NCI-H1092 treated with DMSO at 0.1 percent for 48 hours (cell line): ENCODE measurements around the gene NHLH1.
A peak's percentile ranks its signal among the peaks of the same experiment; 100 is the strongest.
"Not testable (repeated sequence)": the region's sequence is repeated elsewhere in the genome, so short reads cannot be mapped to it uniquely, and the experiment has no call there.

Experiments
- DNase-seq: peaks from one replicate; lab custom pipeline; 2025; lab: John Stamatoyannopoulos, UW

The NHLH1 gene

DNA sequence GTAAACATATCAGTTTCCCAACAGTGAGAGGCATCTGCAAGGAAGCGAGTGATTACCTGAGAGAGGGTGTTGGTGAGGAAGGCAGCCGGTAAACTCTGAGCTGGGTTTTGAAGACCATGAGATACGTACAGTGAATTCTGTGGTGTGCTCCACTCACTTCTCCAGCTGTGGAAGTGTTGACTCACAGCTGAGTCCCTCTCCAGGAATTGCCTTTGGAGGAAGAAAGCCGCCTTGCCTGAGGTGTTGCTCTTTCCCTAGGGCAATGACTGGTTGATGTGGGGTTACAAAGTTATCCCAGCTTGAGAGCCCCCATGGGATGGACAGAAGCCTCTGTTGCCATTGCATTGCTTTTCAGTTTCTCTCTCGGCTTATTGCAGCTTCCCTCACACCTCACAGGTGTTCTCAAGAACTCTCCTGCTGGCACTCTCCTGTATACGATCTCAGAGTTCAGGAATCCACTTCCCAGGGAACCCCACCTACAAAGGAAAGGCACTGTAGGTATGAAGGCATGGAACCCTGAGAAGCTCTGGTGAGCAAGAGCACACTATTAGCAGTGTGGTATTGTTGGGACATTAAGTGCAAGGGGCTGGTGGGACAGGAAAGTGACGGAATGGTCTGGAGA lies 10.8 kb downstream of the NHLH1 start:
- DNase-seq = no peak

DNA sequence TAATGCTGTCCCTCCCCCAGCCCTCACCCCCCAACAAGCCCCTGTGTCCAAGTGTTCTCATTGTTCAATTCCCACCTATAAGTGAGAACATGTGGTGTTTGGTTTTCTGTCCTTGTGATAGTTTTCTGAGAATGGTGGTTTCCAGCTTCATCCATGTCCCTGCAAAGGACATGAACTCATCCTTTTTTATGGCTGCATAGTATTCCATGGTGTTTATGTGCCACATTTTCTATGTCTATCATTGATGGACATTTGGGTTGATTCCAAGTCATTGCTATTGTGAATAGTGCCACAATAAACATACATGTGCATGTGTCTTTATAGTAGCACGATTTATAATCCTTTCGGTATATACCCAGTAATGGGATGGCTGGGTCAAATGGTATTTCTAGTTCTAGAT lies 17.9 kb downstream of the NHLH1 start:
- not testable (repeated sequence) for DNase-seq

DNA sequence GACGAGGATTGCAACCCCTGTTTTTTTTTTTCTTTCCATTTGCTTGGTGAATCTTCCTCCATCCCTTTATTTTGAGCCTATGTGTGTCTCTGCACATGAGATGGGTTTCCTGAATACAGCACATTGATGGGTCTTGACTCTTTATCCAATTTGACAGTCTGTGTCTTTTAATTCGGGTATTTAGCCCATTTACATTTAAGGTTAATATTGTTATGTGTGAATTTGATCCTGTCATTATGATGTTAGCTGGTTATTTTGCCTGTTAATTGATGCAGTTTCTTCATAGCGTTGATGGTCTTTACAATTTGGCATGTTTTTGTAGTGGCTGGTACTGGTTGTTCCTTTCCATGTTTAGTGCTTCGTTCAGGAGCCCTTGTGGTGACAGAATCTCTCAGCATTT lies 21.5 kb downstream of the NHLH1 start:
- DNase-seq = not testable (repeated sequence)

DNA sequence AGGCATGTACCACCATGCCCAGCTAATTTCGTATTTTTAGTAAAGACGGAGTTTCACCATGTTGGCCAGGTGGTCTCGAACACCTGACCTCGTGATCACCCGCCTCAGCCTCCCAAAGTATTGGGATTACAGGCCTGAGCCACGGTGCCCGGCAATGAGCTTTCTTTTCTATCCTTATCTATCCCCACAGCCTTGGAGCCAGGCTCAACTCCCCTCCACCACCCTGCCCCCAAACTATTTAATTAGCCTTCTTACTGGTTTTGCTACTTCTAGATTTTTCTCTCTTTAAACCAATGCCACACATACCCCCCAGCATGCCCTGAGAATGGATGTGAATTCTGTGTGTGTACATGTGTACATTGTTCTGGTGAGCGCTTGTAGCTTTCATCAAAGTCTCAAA lies 27.8 kb downstream of the NHLH1 start:
- DNase-seq = no peak

DNA sequence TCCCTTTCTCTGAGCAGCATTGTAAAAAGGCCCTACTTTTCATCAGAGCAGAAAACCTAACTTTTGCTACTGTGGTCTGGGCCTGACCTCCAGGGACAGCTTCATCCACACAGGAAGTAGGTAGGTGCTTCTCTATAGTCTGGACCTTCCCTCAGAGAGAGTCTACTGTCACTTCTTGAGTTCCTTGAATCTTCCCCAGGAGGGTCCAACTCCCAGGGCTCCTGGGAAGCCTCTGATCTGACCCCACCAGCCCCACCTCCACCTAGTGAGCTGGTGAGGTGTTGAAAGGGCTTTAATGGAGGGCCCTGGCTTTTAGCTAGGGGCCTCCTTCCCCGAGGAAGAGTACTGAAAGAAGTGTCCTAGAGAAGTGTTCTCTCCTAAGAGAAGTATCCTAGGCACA lies 30.8 kb downstream of the NHLH1 start:
- DNase-seq = no peak

DNA sequence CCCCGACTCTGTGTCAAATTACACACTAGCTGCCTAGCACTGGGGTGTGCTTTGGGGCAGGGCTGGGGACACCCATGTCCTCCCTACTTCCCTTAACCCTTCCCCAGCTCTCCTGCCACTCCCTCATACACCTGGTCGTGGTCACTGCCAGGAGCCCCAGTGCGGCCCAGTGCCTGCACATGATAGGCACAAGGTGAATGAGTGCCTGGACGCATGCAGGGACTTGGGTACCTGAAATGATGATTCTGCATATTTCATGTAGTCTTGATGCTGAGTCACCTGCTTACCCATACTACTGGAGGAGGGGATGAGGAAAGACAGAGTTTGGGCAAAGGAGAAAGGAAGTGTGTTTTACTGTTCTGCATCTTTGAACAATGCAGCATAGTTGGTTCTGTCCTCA lies 32.0 kb downstream of the NHLH1 start:
- no peak for DNase-seq

DNA sequence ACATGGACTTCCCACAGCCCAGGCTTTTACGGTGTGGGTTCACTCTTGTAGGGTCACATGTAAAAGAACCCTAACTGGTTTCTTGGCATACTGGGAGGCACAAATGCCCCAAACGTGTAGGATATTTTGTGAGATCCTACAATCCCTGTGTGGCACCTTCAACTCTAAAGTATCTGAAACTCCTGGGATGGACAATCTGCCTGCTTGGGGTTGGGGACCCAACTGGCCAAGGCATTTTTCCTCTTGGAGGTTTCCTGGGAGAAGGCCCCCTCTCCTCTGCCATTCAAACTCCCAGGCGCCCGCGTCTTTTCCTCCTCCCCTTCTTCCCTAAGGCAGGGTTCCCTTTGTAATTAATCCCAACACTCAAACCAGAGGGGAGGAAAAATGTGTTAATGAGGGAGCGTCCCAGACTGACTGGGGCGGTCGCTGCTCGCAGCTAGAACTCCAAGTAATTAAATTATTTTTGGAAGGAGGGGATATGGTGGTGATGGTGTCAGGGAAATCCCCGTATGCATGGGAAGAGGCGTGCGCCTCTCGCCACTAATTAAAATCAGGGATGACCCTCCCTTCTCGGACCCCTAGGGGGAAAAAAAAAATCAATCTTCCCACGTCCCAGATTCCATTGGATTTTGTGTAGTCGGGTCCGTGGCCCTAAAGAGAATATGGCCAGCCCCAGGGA lies 32.8 kb downstream of the NHLH1 start:
- DNase-seq = no peak

DNA sequence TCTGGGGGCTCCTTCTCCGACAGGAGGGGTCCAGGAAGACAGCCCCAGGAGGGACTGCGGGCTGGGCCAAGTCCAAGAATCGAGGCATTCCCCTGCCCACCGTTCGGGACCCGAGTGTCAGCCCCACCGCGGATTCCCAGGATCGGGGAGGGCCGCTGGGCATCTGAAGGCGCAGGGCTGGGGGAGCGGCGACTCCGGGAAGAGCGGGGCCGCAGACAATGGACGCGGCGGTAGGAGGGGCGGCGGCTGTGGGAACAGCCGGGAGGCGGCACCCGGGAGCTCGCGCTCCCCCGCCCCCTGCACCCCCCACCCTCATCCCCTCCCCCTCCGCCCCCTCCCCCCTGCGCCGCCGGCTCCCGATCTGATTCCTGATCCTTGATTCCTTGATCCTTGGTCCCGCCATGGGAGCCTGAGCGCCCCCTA lies 33.4 kb downstream of the NHLH1 start, which contains the start of gene VANGL2:
Gene VANGL2, plus strand, starts transcription at position 342 of the 423 bp plus-strand sequence. CDS start 15,274 bp downstream, outside the sequence.
- DNase-seq = peak; percentile 72

DNA sequence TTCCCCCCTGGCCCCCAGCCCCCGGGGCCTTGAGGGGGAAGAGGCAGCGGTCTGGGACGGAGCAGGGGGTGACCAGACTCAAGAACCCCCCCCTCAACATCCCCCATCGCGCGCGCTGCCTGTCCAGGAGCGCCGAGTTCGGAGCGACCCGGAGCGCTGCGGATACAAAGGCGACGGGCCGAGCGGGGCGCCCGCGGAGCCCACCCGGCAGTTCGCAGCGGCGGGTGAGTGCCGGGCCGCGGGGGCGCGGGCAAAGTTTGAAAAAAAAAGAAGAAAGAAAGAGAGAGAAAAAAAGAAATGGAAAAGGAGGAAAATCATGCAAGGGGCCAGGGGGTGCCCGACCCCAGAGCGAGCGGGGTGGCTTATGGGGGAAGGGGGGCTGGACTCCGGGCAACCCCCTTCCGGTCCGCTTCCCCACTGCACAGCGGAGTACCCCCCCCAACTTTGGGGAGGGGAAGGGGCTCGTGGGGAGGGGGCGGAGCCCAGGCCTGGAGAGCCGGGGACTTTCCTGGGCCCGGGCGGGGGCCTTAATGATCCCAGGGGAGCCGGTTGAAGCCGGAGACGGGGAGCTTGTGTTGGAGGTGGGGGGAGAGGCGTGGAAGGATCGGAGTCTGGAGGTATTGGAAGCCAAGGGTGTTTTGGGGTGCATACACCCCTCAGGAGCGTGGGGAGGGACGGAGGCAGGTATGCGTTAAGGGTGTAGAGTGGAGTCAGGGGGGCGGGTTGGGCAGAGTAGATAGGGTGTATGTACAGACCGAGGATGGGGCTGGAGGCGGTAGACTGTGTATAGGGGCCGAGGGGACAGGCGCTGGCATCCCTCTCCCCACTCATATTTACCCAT lies 34.0 kb downstream of the NHLH1 start:
- DNase-seq = peak; percentile 45

DNA sequence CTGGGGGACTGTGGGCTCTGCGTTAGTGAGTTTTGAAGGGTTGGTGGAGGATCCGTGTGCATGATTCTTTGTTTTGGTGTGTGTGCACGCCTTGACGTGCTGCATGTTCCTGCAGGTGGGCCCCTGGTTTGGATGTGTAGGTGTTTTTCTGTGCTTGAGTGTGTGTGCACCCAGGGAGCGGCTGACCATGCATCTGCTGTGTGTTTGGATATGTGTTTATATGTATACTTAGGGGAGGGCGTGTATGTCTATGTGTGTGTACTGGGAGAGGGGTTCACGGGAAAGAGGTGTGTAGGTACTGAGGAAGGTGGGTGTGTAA lies 34.6 kb downstream of the NHLH1 start:
- DNase-seq = peak; percentile 39

DNA sequence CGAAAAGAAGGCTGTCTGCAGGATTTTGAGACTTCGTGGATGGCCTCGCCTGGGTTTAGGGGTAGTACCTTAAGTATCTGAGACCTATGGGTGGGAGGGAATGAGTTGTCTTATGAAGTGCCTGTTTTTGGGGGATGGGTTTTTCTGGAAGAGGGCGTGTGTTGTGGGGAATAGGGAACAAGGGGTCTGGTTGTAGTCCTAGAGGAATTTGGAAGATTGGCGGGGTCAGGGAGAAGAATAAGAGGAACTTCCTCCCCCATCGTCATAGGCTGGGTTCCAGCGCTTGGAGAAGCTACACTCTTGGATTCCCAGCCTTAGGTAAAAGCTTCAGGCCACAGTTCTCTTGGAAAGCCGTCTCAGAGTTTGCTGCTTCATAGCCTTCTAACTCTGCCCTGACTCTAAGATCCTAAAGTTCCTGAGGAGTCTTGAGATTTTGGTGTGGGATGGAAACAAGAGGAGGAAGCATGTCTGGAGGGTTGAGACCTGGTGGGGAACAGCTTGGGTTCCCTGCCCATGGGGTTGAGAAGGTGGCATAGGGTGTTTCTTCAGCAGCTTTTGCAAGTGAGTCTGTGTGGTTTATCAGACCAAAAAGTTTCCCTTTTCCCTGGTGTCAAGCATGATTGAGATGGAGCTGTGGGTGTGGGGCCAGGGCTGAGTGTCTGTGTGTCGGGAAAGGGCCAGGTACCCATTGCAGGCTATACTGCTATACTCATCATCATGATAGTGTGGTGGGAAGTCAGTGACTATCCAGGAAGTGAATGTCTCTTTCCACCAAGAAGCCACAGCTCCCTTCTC lies 35.3 kb downstream of the NHLH1 start:
- no peak for DNase-seq

DNA sequence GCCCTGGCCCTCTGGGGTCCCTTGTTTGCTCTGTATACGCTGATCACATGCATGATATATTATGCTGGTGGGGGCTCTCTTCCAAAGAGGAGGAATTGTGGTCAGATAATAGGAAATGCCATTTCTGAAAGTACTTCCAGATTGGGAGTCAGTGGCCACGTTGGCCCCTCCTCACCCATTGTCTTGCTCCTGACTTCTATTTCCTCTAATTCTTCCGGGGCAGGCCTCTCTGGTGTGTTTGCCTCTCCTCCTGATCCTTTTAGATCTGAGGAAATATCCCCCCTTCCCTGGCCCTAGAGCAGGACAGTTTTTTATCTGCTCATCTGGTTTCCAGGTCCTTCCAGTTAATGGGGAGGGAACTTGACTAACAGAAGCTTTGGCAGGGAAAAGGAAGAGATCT lies 36.4 kb downstream of the NHLH1 start:
- no peak for DNase-seq

DNA sequence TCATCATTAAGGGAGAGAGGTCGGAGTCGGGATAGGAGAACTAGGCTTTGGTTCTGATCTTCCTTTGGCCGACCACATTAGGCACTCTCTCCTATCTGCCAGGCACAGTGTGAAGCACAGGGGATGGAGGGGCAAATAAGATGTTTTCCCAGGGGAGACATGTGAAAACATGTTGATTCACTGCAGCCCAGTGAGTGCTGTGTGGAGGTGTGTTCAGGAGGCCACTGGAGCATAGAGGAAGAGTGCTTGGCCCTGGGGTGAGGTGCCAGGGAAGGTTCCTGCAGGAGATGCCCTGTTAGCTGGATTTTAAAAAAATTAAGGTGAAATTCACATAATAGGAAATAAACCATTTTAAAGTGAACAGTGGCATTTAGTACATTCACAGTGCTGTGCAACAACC lies 37.2 kb downstream of the NHLH1 start:
- DNase-seq = no peak

DNA sequence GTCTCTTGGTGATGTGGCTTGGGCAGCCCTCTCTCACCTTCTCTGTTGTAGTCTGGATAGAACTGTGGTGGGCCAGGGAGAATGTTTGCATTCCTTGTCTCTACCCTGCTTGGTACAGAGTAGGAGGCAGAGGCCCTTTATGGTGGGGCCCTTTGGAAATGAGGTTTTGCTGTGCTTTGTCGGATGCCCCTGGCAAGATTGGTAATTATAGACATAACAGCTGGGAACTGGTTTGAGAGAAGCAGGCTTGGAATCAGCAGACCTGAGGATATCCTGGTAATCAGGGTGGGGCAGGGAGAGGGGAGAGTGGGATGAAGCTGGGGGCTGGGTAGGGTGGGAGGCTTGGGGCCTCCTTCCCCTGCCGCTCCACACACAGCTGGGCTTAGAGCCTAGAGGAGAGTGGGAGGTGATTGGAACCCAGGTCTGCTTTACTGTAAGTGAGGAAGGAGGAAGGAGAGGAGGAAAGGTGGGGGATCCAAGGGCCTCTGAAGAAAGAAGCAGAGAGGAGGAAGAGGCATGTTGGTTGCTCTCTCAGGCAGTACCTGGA lies 38.5 kb downstream of the NHLH1 start:
- no peak for DNase-seq

DNA sequence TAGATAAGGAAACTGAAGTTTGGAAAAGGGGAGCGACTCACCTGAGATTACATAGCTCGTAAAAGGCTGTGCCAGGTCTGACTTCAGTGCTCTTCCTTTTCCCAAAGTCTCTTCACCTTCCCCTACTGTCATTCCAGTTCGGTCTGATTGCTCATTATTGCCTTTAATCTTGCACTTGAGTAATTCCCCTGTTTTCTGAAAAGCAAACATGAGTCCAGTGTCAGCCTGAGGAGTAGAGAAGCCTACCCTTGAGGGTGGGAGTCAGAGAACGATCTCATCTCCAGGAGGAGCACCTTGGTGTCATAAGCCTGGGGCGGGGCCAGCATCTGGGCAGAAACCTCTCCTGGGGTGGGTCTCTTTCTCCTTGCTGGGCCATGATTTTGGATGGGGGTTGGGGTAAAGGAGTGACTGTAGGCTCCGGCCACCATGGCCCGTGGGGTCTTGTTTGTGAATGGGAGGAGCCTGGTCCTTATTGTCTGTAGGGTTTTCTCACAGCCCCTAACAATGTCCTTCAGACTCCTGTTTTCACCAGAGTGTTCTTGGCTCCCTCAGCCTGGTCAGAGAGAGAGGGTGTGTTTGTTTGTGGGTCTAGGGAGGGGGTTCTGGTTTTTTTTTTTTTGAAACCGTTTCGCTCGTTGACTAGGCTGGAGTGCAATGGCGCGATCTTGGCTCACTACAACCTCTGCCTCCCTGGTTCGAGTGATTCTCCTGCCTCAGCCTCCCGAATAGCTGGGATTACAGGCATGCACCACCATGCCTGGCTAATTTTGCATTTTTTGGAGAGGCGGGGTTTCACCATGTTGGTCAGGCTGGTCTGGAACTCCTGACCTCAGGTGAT lies 39.5 kb downstream of the NHLH1 start:
- no peak for DNase-seq

DNA sequence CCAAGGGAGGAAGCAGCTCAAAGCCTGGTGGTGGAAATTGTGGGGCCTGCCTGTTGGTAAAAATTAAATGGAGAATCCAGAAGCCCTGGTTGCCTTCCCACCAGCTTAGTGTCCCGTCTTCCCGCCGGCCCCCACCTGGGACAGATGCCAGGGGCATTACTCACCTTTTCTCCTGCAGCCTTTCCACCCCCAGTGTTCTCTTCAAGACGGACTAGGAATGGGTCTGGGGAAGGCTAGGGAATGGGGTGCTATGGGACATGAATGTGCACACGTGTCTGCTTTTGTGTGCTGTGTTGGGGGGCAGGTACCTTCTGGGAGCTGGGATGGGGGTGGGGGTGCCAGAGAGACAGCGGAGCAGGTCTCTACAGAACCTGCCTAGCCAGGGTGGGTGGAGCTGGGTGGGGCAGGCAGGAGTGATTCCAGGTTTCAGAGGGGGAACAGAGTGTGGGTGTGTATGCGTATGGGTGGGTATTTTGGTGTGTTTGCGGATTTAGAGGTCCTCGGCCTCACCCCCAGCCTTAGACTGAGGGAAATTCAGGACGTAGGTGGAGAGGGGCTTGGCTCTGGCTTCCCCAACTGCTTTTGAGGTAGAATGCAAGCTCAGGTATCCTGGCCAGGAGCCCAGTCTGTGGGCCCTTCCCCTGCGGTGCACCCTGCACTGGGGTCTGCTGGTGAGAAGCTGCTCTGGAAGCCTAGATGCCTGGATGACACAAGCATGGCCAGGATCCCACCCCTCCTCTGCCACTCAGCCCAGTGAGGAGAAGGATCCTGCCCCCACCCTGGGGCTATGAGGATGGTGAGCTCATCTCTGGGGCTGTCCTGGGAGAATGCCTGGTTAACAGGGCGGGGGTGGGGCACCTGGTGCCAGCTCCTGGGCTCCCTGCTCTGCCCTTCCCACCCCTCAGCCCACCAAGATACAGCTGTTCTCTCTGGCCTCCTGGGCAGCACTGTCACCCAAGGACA lies 41.2 kb downstream of the NHLH1 start:
- DNase-seq = no peak

DNA sequence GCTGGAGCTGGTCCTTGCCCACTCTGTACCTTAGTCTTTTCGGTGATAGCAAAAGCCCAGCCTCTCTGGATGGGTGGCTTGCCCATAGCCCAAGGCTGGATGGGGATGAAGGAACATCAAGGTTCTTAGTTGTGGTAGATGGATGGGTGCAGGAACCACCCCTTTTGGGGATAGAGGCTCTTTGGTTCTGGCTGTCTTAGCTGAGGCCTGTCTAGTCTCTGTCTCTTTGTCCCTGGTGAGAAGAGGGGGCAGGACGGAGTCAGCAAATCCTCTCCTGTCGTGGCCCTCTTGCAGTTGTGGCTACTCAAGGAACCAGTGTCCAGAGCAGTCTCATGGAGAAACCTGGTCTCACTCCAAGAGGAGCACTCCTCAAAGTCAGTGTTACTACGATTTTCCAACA lies 42.0 kb downstream of the NHLH1 start:
- DNase-seq = no peak

DNA sequence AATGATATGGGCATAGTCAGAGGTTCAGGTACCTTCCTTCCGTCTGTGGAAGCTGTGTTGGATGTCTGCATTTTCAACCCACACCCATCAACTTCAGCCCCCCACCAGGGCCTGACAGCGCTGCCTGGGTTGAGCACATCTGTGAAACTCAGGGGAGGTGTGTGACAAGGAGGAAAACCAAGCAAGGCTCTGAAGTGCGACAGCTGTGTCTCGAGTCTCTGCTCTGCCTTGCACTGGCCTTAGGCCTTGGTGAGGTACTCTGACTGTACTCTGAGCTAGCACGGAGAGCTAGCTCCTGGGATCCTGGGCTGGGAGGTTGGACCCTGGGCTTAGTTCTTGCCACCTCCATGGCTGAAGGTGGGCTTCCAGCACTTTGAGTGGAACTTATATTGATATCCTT lies 42.6 kb downstream of the NHLH1 start:
- no peak for DNase-seq

DNA sequence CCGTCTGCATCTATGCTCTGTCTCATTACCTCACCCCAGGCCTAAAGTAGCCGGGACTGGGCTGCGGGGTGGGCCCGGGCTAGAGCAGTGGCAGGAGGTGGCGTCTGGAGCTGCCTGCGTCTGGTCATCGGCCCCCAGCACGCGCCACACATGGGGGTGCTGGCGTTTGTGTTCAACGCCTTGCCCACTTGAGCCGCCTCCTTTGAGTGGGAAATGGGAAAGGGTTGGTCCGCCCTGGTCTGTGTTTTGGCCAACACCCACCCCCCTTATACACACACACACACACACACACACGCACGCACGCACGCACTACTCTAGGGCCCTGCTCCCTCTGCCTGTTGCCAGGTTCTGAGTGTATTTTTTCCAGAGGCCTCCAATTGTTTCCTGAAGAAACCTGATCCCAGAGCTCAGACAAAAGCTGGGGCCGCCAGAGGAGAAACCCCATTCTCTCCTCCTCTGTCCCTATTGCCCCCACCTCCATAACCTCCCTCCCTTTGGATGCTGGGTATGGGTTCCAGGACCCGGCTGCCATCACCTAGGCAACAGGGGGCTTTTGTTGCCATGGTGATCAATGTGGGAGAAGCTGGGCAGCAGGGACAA lies 43.6 kb downstream of the NHLH1 start:
- DNase-seq = peak; percentile 85
